GM18861 (cell line): ENCODE results near the gene AUH.
A peak's percentile ranks its signal among the peaks of the same experiment; 100 is the strongest.
"Not testable (repeated sequence)": the region's sequence is repeated elsewhere in the genome, so short reads cannot be mapped to it uniquely, and the experiment has no call there.

Experiments used
- ATAC-seq: cut with Tn5 transposase; IDR thresholded peaks from one replicate; pipeline ENCODE4 v1.9.1; 2021; ENCODE audit not compliant: unreplicated experiment

AUH gene, protein sequence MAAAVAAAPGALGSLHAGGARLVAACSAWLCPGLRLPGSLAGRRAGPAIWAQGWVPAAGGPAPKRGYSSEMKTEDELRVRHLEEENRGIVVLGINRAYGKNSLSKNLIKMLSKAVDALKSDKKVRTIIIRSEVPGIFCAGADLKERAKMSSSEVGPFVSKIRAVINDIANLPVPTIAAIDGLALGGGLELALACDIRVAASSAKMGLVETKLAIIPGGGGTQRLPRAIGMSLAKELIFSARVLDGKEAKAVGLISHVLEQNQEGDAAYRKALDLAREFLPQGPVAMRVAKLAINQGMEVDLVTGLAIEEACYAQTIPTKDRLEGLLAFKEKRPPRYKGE

GRCh38 chr9:91361291-91362050 is at the start of gene AUH:
AUH (minus strand) TSS chr9:91361918; CDS start chr9:91361889, 29 bp downstream.
- peak; percentile 76 for ATAC-seq

GRCh38 chr9:91411096-91411771 is 49.5 kb upstream of the AUH start:
- ATAC-seq = no peak

DNA sequence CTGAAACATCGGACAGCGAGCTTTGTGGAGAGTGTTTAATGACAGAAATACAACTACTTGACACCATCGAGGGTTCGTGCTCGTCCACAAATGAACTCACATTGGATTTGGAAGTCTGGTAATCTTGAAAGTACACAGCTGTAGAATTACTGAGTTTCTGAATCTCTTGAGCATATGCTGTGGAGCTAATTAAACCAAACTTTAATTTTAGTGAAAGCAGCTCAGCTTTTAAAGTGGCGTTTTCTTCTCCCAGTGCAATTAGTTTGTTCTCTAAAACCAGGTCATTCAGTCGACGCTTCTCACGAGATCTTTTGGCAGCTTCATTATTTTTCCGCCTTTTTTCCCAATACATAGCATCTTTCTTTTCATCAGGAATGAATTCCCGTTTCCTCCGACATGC is 48.4 kb upstream of the AUH start:
- no peak for ATAC-seq

- no peak for ATAC-seq
These were observed 46.8 kb upstream of the AUH start for GRCh38 chr9:91408475-91408874.

- ATAC-seq = no peak
These were observed 46.0 kb upstream of the AUH start for GRCh38 chr9:91407580-91408318.

DNA sequence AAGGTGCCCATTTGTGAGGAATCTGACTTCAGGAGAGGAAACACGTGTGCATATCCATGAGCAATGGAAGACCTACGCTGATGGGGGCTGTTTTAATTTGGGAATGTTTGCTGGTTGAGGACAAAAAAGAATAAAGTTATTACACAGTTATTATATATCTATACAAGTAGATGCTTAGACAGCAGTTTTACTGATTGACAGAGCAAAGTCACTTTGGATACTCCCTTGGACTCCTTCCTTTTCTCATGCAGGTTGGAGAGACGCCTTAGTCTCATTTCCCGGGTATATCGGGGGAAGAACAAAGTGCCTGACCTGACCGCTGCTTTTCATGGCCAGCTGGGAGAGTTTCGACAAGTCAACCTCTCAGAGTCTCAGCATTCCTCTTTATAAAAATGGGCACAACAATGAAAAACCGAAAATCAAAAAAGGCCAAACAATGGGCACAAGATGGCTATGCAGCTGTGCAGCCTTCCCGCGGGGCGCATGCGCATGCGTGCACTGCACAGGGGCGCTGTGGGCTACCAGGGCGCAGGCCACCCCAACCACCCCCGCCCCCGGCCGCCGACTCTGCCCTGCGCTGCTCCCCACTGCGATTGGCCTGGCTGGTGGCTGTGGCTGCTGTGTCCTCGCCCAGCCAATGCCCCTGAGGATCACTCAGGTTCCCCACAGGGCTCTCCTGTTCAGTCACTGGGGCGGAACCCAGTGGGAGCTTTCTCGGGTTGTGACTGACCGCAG is 43.8 kb upstream of the AUH start:
- ATAC-seq = no peak

DNA sequence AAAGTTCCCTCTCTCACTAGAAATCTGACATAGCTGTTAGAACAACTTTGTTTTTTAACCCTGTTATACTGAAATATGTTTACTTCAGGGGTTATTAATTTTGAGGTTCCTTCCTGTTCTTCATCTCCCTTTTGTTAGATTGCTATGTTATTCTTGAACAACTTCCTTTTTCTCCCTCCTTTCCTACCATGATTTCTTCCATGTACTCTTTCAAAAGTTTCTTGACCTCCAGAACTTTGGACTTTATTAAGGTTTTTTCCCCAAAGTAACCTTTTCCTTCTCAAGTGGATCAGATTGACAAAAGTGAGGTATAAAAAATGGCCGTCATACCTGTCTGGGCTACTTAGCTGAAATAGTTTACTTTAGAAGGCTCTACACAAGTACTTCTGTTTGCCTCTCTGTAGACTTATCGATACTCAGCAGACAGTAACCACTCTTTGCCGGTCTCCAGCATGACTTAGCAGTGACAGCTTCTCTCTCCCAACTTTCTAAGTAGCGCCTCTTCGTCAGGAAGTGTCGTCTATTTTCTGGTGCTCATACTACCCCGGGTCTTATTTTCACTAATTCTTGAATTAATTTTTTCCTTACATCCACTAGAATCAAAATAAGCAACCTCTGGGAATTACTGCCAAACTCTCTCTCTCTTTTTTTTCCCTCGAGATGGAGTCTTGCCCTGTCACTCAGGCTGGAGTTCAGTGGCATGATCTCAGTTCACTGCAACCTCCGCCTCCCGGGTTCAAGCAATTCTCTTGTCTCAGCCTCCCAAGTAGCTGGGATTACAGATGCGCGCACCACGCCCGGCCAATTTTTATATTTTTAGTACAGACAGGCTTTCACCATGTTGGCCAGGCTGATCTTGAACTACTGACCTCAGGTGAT is 42.2 kb upstream of the AUH start:
- ATAC-seq = no peak

DNA sequence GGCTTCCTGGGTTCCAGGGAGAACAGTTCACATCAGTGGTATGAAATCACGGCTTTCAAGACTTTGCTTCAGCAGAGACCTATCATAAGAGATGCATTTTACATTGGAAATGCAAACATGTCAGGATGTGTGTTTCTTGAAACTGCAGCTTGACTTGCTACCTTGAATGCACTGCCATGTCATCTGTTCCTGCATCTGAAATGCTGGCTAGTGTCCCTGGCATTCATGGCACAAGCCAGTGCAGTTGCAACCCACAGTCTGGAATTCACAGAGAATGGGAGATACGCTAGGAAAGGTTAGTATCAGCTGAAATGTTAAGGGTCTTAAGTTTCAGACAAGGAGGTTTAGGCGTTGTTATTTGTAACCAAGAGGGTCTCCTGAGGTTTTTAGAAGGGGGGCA is 37.2 kb upstream of the AUH start:
- no peak for ATAC-seq

DNA sequence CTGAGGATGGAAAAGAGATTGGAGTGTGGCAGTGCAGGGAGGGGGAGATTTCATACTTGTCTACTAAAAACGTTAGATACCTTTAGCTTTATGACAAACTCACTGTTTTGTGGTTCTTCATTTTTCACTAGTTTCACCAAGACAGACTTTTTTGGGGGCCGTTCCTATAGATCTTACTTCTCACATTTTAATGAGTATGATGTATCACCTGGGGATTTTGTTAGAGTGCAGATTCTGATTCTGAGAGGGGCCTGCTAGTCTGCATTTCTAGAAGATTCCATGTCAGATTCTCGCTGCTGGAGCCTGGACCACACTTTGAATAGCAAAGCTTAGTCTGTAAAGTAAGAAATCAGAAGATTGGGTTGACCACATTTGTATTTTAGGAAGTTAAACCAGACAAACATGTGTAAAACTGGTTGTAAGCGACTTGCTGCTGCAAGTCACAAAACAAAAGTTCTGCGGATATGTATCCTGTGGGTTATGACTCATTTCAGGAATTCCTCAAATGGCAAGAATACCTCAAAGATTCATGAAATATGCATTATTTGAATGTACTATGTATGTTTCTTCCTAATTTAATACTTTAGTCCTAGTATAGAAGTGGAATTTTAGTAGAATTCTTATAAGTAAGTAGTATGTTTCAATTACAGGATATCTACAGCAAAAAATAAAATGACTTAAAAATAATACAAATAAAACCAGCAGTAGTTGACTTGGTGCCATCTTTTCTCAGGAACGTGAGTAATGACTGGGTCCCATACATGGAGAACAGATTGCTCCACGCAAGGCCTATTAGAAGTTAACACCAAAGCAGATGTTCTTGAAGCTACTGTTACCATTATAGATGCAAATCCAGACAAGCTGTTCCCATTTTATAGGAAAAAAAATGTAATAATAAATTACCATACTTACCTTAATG is 34.1 kb upstream of the AUH start:
- peak; percentile 69 for ATAC-seq

- ATAC-seq = no peak
These were observed 33.4 kb upstream of the AUH start for GRCh38 chr9:91395106-91395552.

GRCh38 chr9:91393826-91394225 is 32.1 kb upstream of the AUH start:
- no peak for ATAC-seq

DNA sequence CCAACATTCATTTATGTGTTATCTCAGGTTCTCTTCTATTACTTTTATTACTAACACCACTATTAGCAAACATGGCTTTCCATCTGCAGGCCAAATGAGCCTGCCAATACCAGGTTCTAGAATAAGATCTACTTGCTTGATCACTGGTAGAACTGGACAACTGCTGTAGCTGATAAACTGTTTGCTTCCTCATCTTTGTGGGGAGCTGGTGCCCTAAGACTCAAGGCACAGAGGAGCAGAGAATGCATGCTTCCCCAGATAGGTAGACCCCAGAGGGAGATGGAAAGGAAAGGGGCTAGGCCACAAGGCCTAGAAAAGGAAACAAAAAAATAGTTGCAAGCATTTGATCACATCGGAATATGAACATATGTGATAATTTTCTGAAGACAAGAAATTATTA is 30.7 kb upstream of the AUH start:
- ATAC-seq = no peak

GRCh38 chr9:91391818-91392217 is 30.1 kb upstream of the AUH start:
- no peak for ATAC-seq

GRCh38 chr9:91391412-91391811 is 29.7 kb upstream of the AUH start:
- ATAC-seq = no peak

DNA sequence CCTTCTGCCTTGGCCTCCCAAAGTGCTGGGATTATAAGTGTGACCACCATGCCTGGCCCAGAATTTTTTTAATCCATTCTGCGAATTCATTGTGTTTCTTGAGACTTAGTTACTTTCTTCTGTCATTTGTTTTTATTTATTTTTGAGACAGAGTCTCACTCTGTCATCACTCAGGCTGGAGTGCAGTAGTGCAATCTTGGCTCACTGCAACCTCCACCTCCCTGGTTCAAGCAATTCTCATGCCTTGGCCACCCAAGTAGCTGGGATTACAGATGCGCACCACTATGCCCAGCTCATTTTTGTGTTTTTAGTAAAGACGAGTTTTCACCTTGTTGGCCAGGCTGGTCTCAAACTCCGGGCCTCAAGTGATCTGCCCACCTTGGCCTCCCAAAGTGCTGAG is 28.0 kb upstream of the AUH start:
- ATAC-seq = not testable (repeated sequence)

GRCh38 chr9:91386765-91387164 is 25.0 kb upstream of the AUH start:
- ATAC-seq = no peak

GRCh38 chr9:91384954-91385353 is 23.2 kb upstream of the AUH start:
- ATAC-seq = no peak

- no peak for ATAC-seq
These were observed 21.9 kb upstream of the AUH start for GRCh38 chr9:91383577-91383976.
